HG03558 (cell line): ENCODE results near the gene LIME1.

Source experiments
- ATAC-seq: cut with Tn5 transposase; IDR thresholded peaks from one replicate; pipeline ENCODE4 v1.9.1; 2021; ENCODE audit warnings: moderate number of reproducible peaks; ENCODE audit not compliant: unreplicated experiment; ENCODE audit errors: extremely low read depth

Gene LIME1

GRCh38 chr20:63736893-63737694 is 630 bp downstream of the LIME1 start:
- no peak for ATAC-seq

DNA sequence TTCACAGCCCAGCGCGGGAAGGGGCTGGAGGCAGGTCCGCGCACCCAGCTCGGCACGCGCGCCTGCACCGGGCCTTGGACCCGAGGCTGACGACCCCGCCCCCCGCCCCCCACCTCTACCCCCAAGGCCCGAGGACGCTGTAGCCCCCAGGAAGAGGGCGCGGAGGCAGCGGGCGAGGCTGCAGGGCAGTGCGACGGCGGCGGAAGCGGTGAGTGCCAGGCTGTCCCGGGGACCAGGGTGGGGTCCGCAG is 1.2 kb downstream of the LIME1 start:
- ATAC-seq: no peak

- ATAC-seq: no peak
Measured at GRCh38 chr20:63737945-63738686, 1.7 kb downstream of the LIME1 start.

DNA sequence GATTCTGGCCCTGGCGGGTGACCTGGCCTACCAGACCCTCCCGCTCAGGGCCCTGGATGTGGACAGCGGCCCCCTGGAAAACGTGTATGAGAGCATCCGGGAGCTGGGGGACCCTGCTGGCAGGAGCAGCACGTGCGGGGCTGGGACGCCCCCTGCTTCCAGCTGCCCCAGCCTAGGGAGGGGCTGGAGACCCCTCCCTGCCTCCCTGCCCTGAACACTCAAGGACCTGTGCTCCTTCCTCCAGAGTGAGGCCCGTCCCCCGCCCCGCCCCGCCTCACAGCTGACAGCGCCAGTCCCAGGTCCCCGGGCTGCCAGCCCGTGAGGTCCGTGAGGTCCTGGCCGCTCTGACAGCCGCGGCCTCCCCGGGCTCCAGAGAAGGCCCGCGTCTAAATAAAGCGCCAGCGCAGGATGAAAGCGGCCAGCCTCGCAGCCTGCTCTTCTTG is 2.2 kb downstream of the LIME1 start:
- ATAC-seq: no peak

GRCh38 chr20:63739130-63740069 is 2.9 kb downstream of the LIME1 start, which contains the start of gene SLC2A4RG:
Gene SLC2A4RG (plus strand): TSS chr20:63739776. CDS start chr20:63739913, 137 bp downstream.
- no peak for ATAC-seq

GRCh38 chr20:63740070-63740626 is 3.7 kb downstream of the LIME1 start:
- no peak for ATAC-seq

- ATAC-seq: no peak
Measured at GRCh38 chr20:63740627-63741353, 4.3 kb downstream of the LIME1 start.

- no peak for ATAC-seq
Measured at GRCh38 chr20:63741354-63741675, 4.9 kb downstream of the LIME1 start.

- no peak for ATAC-seq
Measured at GRCh38 chr20:63741676-63742380, 5.4 kb downstream of the LIME1 start.

DNA sequence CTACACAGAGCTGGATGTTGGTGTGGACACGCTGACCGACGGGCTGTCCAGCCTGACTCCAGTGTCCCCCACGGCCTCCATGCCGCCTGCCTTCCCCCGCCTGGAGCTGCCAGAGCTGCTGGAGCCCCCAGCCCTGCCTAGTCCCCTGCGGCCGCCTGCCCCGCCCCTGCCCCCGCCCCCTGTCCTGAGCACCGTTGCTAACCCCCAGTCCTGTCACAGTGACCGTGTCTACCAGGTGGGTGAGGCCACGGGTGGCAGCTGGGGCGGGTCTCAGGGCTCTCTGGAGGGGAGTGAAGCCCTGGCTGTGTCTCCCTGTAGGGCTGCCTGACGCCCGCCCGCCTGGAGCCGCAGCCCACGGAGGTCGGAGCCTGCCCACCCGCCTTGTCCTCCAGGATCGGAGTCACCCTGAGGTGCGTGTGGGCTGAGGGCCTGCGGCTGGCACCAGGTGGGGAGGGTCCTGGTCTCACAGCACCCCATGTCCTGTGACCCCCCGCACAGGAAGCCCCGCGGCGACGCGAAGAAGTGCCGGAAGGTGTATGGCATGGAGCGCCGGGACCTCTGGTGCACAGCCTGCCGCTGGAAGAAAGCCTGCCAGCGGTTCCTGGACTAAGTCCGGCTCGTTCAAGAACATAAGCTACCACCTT is 6.0 kb downstream of the LIME1 start:
- no peak for ATAC-seq

GRCh38 chr20:63743210-63743970 is 6.9 kb downstream of the LIME1 start:
- no peak for ATAC-seq

GRCh38 chr20:63744158-63744557 is 7.7 kb downstream of the LIME1 start:
- no peak for ATAC-seq

- no peak for ATAC-seq
Measured at GRCh38 chr20:63744574-63745423, 8.3 kb downstream of the LIME1 start.

- ATAC-seq: no peak
Measured at GRCh38 chr20:63745424-63745805, 9.0 kb downstream of the LIME1 start.

DNA sequence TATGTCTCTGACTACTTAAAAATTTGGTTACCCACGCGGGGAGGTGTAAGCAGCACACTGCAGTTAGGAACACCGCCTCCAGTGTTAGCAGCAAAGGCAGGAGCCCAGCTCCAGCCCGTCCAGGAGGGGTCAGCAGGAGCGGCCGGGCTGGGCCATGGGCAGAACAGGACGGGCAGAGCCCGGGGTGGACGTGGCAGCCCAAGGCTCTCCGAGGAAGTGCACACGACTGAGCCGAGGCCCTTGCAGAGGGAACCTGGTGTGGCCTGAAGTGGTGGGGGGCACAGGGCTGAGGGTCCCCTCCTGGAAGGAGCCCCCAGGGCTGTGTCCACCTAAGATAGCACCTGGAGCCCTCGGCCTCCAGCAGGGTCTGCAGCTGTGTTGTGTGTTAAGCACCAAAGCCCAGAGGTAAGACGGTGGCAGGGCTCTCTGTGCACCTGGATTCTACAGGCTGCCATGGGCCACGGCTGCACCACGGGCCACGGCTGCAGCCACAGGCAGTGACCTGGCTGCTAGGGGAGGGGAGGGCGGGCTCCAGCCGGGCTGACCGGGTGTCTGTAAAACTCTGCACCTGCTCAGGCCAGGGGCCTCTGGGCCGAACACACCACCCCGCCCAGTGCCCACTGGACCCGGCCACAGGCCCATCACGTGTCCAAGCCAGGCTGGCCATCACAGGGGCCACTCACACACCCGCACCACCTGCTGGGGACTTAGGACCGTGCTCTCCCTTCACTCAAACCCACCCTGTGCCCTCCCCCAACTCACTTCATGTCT is 9.7 kb downstream of the LIME1 start:
- no peak for ATAC-seq

GRCh38 chr20:63746751-63747315 is 10.4 kb downstream of the LIME1 start:
- no peak for ATAC-seq
